Ishikawa (cell line): ENCODE data around the gene KIF15.

Experiments used
- CEBPB ChIP-seq: IDR thresholded peaks from 2 replicates; pipeline ENCODE4 v1.6.1; 2012
- EP300 ChIP-seq: IDR thresholded peaks from 2 replicates; pipeline ENCODE4 v1.6.1; 2012; ENCODE audit warnings: borderline replicate concordance
- FOXM1 ChIP-seq: IDR thresholded peaks from 2 replicates; pipeline ENCODE4 v1.6.1; 2012; ENCODE audit warnings: low read depth, borderline replicate concordance
- RAD21 ChIP-seq: IDR thresholded peaks from 2 replicates; pipeline ENCODE4 v1.6.1; 2012; ENCODE audit warnings: low read depth
- TF ChIP-seq, protein P1 (sequence below): IDR thresholded peaks from 2 replicates; pipeline ENCODE4 v1.6.1; 2012

DNA sequence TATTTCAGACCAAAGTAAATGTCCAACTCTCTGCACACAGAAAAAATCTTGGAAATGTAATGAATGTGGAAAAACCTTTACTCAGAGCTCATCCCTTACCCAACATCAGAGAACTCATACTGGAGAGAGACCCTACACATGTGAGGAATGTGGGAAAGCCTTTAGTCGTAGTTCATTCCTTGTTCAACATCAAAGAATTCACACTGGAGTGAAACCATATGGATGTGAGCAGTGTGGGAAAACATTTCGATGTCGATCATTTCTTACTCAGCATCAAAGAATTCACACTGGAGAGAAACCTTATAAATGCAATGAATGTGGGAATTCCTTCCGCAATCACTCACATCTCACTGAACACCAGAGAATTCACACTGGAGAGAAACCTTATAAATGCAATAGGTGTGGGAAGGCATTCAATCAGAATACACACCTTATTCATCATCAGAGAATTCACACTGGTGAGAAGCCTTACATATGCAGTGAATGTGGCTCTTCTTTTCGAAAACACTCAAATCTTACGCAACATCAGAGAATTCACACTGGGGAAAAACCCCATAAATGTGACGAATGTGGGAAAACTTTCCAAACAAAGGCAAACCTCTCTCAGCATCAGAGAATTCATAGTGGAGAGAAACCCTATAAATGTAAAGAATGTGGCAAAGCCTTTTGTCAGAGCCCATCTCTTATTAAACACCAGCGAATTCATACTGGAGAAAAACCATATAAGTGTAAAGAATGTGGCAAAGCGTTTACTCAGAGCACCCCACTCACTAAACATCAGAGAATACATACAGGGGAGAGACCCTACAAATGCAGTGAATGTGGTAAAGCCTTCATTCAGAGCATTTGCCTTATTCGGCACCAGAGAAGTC is 40.1 kb upstream of the KIF15 start:
- TF ChIP-seq RAD21, result no peak
- TF ChIP-seq, protein P1, sequence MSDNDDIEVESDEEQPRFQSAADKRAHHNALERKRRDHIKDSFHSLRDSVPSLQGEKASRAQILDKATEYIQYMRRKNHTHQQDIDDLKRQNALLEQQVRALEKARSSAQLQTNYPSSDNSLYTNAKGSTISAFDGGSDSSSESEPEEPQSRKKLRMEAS, result no peak
- TF ChIP-seq FOXM1, result no peak
- TF ChIP-seq EP300, result no peak
- TF ChIP-seq CEBPB, result no peak
